GM18502 (cell line): ENCODE measurements around the gene EEF1AKMT3.

Experiments
- ATAC-seq: cut with Tn5 transposase; IDR thresholded peaks from one replicate; pipeline ENCODE4 v1.9.1; 2021; ENCODE audit warnings: mild to moderate bottlenecking; ENCODE audit not compliant: unreplicated experiment, poor library complexity

Gene EEF1AKMT3

GRCh38 chr12:57772429-57773322, at the start of gene EEF1AKMT3:
Gene EEF1AKMT3 (plus strand): TSS chr12:57772614. CDS start chr12:57772725, 111 bp downstream.
- ATAC-seq, result no peak

- ATAC-seq, result no peak
Observed at GRCh38 chr12:57722716-57723629, 49.4 kb upstream of the EEF1AKMT3 start.

DNA sequence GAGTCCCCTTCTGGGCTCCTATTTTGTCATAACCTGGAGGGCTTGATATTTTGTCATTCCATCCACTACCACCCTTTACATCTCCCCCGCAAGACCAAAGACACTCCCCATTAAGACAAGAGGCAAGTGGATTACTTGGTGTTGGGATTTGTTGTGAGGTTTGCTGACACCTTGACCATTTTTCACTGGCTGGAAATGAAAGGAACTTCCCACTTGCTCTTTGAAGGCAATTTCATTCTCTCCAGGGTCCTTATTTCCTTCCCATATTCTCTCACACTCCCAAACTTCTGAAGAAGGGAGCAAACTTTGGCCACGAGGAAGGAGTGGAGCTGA, 48.8 kb upstream of the EEF1AKMT3 start:
- no peak for ATAC-seq

DNA sequence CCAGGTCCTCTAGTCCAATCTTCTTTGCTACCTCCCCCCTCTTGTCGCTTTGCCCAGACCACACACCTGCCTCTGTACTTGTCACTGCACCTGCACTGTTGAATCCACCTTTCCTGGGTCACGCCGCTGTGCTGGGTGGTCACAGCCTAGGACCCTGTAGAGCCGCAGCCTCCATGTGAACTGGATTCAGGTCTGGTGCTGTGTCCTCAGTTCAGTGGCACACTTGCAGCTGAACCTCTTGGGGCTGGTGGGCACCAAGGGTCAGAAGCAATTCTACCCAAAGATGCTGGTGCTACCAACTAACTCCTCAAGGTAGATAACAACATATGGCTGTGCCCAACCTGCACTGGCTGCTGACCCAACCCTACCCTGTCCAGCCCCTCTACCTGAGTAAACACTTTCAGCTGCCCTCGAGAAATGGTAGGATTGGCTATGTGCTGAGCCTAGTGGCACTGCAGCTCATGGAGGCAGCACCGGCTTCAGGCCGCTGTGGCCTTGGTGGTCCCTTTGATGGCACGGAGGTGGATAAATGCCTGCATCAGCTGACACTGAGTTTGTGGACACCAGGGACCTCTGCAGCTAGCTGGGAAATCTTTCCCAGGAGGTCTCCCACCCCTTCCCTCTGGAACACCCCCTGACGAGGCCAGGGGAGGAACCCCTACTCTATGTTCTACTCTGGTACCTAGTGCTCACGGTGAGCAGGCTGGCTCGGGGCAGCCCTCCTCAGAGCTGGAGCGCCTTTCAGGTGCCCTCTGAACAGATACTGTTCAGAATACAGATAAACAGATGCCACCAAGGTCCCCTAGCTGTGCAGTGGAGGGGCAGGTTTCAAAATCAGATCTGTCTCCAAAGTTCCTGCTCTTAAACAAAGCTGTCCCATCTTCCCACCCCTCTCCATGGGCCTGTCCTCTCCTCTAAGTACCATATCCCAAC, 48.1 kb upstream of the EEF1AKMT3 start:
- ATAC-seq, result no peak

GRCh38 chr12:57724936-57725740, 47.3 kb upstream of the EEF1AKMT3 start:
- ATAC-seq, result no peak

GRCh38 chr12:57725851-57726150, 46.6 kb upstream of the EEF1AKMT3 start:
- no peak for ATAC-seq

- no peak for ATAC-seq
Observed at GRCh38 chr12:57726151-57726883, 46.1 kb upstream of the EEF1AKMT3 start.

GRCh38 chr12:57726884-57727757, 45.3 kb upstream of the EEF1AKMT3 start:
- ATAC-seq, result no peak

- ATAC-seq, result no peak
Observed at GRCh38 chr12:57727758-57728395, 44.5 kb upstream of the EEF1AKMT3 start.

DNA sequence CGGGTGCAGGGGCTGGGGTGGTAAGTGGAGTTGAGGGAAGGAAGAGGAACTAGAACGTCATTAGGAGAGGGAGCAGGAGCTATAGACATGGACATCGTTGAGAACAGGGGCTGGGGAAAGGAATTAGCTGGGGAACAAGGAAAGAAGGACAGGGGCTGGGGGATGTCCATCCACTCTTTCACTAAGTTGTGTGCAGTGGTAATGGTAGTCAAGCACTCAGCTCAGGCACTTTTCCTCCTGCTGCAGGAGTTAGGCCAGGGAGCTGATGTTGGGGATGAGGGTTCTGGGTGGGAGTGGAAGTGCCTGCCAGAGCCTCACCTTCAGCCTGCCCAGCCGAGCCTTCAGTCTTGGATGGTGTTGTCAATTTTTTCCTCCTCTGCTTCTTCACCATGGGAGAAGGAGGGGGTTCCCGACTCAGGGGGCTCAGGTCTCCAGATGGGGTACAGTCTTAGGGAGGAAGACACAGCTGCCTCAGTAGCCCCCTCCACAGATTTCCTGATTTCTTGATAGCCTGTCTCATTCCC, 43.0 kb upstream of the EEF1AKMT3 start:
- ATAC-seq, result no peak

- no peak for ATAC-seq
Observed at GRCh38 chr12:57730336-57731067, 41.9 kb upstream of the EEF1AKMT3 start.

- no peak for ATAC-seq
Observed at GRCh38 chr12:57731411-57732080, 40.9 kb upstream of the EEF1AKMT3 start.

- ATAC-seq, result no peak
Observed at GRCh38 chr12:57732270-57732669, 40.1 kb upstream of the EEF1AKMT3 start.

DNA sequence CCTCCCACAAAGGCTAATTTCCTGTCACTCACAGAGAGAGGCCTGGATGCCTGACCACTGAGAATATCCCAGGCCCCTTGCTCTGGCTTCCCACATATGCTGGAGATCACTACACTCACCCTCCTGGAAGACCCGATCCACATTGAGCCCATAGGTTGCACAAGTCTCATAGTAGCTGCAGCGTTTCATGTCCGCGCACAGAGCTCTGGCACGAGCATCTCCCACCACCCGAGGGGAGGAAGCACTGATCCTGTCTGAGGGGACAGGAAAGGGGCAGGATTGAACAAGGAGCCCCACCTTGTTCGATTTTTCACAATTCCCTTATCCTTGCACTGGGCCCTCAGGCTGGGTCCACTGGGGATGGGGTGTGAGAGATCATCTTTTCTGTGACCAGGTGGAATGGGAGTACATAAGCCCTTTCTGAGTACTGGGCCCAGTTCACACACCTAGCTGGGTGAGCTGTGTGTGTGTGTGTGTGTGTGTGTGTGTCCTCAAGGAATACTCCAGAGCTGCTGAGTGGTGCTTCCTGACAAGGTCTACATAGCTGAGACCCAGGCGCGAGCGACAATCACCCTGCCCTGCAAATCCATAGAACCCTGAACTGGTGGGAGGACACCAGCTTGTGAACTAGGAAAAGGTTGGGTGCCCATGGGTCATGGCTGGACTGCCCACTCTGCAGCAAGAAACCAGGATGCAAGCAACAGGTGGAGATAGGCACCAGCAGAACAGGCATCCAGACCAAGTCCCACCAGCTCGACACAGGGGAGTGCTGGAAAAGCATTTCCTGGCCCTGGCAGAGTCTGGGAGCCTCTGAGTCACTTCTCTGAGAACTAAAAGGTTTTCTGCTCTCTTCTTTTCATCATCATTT, 39.5 kb upstream of the EEF1AKMT3 start:
- no peak for ATAC-seq

- no peak for ATAC-seq
Observed at GRCh38 chr12:57733928-57734327, 38.5 kb upstream of the EEF1AKMT3 start.
